Central memory CD4-positive, alpha-beta T cell (primary cell): ENCODE results near the gene CCNDBP1.
"Not testable (repeated sequence)": the region's sequence is repeated elsewhere in the genome, so short reads cannot be mapped to it uniquely, and the experiment has no call there.

Experiments
- DNase-seq: peaks from one replicate; pipeline ENCODE4 v3.0.0; 2022
- total RNA-seq, 3 experiments: gene quantifications; one replicate each; lab custom pipeline; 2026; lab: John Stamatoyannopoulos, UW

CCNDBP1 gene
- total RNA-seq, result 52.6 to 155 (median 75.8) reads per million in 3 experiments

DNA sequence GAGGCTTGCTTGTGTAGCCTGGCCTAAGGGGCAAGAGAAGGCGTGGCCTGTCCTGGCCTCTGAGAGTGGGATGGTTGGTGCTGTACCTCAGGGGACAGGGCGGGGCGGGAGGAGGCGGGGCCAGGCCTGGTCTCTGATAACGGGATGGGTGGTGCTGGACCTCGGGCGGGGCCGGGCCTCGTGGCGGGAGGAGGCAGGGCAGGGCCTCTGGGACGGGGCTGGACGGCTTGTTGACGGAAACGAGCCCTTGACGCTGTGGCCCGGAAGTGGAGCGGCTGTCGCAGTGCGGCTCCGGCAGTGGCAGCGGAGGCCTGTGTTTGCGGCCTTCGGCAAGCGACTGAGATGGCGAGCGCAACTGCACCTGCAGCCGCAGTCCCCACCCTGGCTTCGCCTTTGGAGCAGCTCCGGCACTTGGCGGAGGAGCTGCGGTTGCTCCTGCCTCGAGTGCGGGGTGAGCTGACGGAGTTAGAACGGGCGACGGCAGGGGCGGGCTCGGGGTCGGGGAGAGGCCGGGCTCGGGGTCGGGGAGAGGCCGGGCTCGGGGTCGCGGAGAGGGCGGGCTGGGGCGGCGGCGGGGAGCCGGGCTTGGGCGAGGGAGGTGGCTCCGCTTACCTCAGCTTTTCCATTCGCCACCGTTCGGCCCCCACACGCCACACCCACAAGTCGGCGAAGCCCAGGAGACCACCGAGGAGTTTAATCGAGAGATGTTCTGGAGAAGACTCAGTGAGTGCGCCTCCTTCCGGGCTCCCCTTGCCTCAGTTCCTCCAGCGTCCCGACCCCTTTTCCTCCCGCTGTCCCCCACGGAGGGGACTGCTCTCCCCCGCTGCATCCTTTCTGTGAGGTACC, at the start of gene CCNDBP1:
CCNDBP1 (plus strand) TSS at position 247 of the 846 bp plus-strand sequence; CDS start at position 343, 96 bp downstream.
- DNase-seq, result peak; percentile 84

- no peak for DNase-seq
Observed at GRCh38 chr15:43143203-43143941, 41.8 kb upstream of the CCNDBP1 start.

- no peak for DNase-seq
Observed at GRCh38 chr15:43144512-43144911, 40.7 kb upstream of the CCNDBP1 start.

- no peak for DNase-seq
Observed at GRCh38 chr15:43146184-43146583, 39.0 kb upstream of the CCNDBP1 start.

GRCh38 chr15:43150191-43150929, 34.8 kb upstream of the CCNDBP1 start:
- DNase-seq, result no peak

GRCh38 chr15:43151688-43152087, 33.5 kb upstream of the CCNDBP1 start:
- peak; percentile 82 for DNase-seq

DNA sequence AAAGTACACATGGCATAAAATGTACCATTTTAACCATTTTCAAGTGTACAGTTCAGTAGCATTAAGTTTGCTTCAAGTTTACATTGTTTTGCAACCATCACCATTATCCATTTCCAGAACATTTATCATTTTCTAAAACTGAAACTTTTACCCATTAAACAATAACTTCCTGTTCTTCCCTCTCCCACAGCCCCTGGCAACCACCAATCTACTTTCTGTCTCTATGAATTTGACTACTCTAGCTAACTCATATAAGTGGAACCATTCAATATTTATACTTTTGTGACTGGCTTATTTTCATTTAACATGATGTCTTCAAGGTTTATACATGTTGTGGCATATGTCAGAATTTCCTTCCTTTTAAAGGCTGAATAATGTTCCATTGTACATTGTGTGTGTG, 31.9 kb upstream of the CCNDBP1 start:
- DNase-seq, result no peak

DNA sequence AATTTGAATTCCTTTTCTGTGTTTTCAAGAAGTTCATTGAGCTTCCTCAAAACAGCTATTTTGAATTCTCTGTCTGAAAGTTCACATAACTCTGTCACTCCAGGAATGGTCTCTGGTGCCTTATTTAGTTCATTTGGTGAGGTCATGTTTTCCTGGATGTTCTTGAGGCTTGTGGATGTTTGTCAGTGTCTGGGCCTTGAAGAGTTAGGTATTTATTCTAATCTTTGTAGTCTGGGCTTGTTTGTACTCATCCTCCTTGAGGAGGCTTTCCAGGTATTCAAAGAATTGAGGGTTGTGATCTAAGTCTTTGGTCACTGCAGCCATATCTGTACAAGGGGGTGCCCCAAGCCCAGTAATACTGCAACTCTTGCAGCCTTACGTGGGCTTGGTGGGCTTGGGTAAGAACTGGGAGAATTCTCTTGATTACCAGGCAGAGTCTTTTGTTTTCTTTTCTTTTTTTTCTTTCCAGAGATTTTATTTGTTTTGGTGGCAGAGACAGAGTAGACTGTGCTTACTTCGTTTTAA, 19.3 kb upstream of the CCNDBP1 start:
- DNase-seq, result no peak

DNA sequence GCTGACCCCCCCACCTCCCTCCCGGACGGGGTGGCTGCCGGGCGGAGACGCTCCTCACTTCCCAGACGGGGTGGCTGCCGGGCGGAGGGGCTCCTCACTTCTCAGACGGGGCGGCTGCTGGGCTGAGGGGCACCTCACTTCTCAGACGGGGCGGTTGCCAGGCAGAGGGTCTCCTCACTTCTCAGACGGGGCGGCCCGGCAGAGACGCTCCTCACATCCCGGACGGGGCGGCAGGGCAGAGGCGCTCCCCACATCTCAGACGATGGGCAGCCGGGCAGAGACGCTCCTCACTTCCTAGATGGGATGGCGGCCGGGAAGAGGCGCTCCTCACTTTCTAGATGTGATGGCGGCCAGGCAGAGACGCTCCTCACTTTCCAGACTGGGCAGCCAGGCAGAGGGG, 17.9 kb upstream of the CCNDBP1 start:
- DNase-seq, result not testable (repeated sequence)

- DNase-seq, result no peak
Observed at GRCh38 chr15:43168192-43169107, 16.8 kb upstream of the CCNDBP1 start.

DNA sequence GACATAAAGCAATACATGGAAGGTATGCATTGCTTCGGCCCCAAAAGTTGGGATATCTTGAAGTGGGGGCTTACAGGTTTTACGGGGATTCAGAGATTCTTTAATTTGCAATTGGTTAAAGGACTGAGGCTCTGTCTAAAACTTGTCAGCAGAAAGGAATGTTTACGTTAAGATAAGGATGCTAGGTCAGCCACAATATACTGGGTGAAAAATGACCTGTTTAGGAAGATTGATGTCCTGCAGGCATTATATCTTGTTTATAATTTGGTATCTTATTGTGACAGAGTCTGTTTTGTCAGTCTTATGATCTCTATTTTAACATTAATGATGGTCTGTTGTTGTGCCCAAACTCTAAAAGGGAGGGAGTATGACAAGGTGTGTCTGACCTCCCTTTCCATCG, 15.3 kb upstream of the CCNDBP1 start:
- no peak for DNase-seq

- not testable (repeated sequence) for DNase-seq
Observed at GRCh38 chr15:43175656-43176309, 9.4 kb upstream of the CCNDBP1 start.

- not testable (repeated sequence) for DNase-seq
Observed at GRCh38 chr15:43177147-43177546, 8.1 kb upstream of the CCNDBP1 start.

- no peak for DNase-seq
Observed at GRCh38 chr15:43183270-43183669, 1.9 kb upstream of the CCNDBP1 start.

- no peak for DNase-seq
Observed at GRCh38 chr15:43184407-43185124, 637 bp upstream of the CCNDBP1 start.

DNA sequence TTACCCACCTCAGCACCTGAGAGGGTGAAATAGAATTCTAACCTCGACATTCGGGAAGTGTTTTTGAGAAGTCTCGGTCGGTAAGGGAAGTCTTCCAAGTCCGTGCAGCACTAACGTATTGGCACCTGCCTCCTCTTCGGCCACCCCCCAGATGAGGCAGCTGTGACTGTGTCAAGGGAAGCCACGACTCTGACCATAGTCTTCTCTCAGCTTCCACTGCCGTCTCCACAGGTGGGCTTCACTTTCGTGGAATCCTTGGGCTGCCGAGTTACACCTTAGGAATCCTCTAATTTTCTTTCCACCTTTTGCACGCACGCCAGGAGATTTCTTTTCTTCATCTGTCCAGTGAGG, 775 bp downstream of the CCNDBP1 start:
- DNase-seq, result no peak

DNA sequence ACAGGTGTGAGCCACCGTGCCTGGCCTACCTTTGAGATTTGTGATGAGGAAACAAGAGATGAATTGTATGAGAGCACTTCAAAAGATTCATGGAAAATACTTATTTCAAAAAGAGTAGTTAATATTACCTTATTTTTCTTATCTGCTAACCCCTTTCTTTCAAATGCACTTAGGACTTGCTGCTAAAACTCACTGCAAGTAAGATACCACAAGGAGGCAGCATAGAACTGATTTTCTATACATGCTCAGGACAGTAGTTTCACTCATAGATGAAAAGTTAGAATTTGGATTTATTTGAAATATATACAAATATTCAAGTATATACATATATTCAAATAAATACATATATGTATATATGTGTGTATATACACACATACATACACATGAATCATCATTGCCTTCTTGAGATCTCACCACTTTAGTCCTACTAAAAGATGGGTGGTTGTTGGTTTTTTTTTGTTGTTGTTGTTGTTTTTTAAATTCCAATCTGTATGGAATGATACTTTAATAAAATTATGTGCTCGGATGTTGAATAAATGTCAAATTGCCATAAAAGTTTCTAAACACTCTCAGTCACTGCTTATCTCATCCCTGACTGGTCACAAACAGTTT, 2.4 kb downstream of the CCNDBP1 start:
- peak; percentile 43 for DNase-seq

DNA sequence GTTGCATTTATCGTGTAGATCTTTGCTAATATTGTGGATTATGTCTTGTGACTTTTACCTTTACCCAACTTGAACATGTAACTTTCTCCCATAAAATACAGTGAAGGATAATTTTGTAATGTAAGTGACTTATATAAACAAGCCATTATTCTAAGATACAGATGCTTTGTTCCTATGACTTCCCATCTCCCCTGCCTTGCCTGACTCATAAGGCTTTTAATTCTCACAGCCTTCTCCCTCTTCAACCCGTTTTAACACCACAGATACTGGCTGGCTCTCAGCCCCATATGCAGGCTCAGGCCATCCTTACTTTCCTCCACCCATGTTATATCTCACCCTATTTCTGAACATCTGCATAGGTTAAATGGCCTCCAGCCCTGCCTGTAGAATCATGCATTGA, 4.1 kb downstream of the CCNDBP1 start:
- DNase-seq, result no peak

- DNase-seq, result no peak
Observed at GRCh38 chr15:43190178-43190577, 5.0 kb downstream of the CCNDBP1 start.

DNA sequence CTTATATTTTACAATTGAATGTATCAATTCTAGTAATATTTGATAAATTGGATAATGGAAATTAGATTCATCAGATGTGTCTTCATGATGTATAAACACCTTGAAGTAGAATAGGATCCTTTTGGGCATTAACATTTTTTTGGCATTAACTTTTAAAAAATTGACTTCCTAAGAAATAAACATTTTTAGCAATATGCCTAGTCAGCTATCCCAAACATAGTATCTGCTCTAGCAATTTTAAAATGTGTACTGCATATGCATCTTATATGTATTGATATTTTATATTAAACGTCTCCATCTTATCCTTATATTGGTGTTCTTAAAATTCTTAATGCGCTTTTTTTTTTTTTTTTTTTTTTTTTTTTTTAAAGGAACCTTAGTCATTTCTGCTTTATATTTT, 8.5 kb downstream of the CCNDBP1 start:
- no peak for DNase-seq
